GM21825 (cell line): ENCODE measurements around the gene ANKRD53.

Experiments
- ATAC-seq: cut with Tn5 transposase; IDR thresholded peaks from one replicate; pipeline ENCODE4 v1.9.1; 2021; ENCODE audit warnings: mild to moderate bottlenecking, moderate library complexity; ENCODE audit not compliant: unreplicated experiment

ANKRD53 gene

DNA sequence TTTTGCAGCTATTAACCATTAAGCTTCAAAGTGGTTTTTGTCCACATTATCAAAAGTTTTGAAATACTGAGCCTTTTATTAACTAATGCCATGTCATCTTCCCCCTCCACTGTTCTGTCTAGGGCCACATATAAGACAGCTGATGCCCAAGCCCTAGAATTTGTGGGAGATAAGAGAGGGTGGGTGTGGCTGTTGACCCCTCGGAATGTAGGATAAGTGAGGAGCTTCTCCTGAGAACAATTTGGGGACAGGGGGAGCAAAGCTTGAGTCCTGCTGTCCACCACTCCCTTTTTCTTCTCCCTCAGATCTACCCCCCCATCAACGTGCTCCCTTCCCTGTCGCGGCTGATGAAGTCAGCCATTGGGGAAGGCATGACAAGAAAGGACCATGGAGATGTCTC, 14.3 kb upstream of the ANKRD53 start:
- no peak for ATAC-seq

DNA sequence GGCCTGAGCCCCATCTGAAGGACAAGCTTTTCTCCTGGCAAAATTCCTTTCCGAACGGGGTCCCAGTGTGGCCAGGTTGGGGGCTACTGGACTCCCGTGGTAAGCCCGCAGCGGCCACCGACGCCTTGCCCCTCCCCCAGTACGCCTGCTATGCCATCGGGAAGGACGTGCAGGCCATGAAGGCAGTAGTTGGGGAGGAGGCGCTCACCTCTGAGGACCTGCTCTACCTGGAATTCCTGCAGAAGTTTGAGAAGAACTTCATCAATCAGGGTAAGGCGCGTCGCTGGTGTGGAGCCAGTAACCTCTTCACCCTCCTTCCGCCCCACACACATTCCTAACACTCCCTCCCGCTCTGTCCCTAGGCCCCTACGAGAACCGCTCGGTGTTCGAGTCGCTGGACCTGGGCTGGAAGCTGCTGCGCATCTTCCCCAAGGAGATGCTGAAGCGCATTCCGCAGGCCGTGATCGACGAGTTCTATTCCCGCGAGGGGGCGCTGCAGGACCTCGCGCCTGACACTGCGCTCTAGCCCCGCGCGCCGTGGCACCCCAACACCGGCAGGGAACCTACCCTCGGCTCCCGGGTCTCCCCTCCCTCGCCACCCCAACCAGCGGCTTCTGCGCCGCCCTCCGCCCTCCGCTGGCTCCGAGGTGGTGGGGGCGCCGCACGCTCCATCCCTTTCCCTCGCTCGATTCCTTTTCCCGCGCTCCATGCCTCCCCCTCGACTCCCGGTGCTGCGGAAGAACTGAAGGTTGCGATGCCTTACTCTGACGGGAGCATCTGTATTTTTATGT, 13.6 kb upstream of the ANKRD53 start:
- peak; percentile 82 for ATAC-seq

GRCh38 chr2:70965506-70965905, 12.9 kb upstream of the ANKRD53 start:
- no peak for ATAC-seq

DNA sequence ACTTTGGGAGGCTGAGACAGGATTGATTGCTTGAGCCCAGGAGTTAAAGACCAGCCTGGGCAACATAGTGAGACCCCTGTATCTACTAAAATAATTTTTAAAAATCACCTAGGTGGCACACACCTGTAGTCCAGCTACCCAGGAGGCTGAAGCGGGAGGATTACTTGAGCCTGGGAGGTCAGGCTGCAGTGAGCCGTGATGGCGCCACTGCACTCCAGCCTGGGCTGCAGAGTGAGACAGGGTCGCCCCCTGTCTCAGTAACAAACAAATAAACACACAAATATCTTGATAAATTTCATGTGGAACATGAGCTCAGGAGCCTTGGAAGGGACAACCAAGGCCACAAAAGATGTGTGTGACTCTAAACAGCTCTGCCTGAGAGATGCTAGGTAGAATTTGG, 11.7 kb upstream of the ANKRD53 start:
- ATAC-seq = no peak

DNA sequence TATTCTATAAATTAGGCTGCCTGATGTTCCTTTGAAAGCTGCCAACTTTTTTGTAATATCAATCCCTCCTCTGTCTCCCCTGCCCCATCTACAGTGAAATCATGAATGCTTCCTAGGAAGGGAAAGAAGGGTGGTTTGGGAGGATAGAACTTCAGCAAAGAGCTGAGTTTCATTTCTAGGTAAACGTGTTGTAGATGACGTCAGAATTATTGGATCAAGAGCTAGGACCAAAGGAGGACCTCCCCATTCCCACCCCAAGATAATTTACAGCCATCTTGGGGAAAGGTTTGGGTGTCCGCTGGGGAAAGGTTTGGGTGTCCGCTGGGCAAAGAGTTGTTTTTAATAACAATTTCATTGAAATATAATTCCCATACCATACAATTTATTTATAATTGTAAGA, 11.2 kb upstream of the ANKRD53 start:
- ATAC-seq = no peak

DNA sequence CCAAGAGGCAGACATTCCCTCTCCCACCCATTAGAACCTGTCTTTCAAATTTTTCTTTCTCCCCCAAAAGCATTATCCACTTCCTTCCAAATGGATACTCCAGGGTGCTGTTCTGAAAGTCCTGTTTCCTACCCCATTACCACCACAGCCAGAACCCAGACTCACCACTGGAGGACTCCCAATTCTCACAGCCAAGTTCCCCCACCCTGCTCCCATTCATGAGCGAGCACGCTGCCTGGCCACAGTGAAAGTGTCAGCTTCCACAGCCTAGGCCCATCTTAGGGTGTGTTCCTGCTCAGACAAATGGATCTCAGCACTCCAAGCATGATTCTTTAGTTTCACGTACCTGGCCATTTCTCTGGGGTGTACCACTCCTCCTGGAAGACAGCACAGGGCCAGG, 3.8 kb upstream of the ANKRD53 start:
- no peak for ATAC-seq

DNA sequence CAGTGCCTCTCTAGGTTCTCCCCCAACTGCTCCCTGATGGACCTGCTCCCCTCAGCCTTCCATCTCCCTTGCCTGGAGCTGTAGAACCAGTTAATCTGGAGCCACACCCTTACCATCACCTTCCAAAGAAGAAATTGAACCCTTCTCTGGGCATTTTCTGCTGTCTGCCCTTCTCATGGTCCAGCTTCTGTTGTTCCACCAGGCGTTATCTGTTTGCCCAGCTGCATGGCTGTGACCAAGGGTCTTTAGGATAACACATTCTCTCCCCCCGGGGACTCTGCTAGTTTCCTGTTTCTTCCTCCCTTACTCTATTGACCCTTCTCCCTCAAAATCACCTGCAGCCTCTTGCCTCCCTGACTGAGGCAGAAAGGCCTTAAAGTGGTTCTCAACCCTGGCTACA, 3.2 kb upstream of the ANKRD53 start:
- ATAC-seq = no peak

DNA sequence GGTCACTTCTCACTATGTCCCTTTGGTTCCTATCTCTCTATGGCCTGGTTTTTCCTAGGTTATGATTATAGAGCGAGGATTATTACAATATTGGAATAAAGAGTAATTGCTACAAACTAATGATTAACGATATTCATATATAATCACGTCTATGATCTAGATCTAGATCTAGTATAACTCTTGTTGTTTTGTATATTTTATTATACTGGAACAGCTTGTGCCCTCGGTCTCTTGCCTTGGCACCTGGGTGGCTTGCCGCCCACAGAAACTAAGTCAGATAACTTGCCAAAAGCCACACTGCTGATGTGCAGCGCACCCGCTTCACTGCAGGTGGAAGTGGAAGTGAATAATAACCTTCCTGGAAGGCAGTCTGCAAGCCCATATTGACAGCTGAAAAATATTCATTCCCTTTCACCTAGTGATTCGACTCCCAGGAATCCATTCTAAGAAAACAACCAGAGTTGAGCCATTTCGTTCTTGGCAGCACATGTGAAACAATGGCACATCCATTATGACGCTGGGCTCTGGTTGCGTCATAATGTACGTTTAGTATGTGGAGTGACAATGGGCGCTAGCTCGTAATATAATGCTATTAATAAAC, 725 bp upstream of the ANKRD53 start:
- ATAC-seq = no peak

- ATAC-seq = no peak
Measured at GRCh38 chr2:70979180-70979488, 704 bp downstream of the ANKRD53 start.

GRCh38 chr2:70979626-70980025, 1.2 kb downstream of the ANKRD53 start:
- no peak for ATAC-seq

- ATAC-seq = no peak
Measured at GRCh38 chr2:70981421-70981820, 3.0 kb downstream of the ANKRD53 start.

DNA sequence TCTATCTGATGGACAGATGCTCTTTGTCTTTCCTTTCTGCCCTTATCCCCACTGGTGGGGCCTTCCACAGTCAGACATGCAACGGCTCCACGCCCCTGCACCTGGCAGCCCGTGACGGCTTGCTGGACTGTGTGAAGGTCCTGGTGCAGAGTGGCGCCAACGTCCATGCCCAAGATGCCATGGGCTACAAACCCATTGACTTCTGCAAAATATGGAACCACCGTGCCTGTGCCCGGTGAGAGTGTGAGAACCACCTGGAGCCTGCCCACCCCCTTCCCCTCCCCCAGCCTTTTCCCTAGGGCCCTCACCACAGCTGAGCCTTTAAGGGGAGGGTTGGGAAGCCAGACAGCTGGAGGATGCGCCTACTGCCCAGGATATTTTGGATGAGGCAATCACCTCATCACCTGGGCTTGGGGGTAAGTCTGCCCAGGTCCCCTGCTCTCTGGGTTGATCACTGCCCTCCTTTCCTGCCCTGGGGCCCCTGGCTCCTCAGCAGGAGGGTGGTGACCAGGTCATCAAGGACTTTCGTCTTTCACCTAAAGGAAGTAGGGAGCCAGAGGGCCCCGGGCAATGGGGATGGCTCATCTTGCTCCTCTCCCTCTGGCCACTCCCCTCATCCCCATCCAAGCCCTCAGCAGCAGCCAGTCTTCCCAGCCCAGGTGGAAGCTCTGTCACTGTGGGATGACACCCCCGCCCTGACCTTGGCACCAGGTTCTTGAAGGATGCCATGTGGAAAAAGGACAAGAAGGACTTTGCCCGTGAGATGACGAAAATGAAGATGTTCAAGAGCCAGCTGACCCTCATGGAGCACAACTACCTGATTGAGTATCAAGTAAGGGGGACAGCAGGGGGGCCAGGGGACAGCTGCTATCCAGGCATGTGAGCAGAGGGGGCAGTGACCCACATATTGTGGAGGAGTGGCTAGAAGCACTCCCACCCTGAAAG, 3.7 kb downstream of the ANKRD53 start:
- ATAC-seq = no peak

DNA sequence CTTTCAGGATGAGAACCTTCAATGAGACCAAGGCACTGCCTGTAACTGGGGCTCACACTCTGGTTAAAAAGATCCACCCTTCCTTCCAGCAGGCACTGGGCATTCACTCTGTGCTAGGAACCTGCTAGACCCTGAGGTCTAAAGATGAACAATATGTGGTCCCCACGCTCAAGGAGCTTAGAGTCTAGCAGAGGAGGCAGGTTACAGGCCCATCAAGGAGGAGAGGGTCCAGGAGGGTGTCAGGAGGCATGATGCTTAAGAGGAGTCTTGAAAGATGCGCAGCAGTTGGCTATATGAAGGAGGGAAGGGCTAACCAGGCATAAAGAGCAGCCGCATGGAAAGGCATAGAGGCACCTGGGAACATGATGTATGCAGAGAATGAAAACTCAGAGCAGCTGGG, 4.5 kb downstream of the ANKRD53 start:
- no peak for ATAC-seq

GRCh38 chr2:70983506-70984227, 5.2 kb downstream of the ANKRD53 start:
- ATAC-seq = no peak

GRCh38 chr2:70984228-70984575, 5.8 kb downstream of the ANKRD53 start:
- ATAC-seq = no peak

DNA sequence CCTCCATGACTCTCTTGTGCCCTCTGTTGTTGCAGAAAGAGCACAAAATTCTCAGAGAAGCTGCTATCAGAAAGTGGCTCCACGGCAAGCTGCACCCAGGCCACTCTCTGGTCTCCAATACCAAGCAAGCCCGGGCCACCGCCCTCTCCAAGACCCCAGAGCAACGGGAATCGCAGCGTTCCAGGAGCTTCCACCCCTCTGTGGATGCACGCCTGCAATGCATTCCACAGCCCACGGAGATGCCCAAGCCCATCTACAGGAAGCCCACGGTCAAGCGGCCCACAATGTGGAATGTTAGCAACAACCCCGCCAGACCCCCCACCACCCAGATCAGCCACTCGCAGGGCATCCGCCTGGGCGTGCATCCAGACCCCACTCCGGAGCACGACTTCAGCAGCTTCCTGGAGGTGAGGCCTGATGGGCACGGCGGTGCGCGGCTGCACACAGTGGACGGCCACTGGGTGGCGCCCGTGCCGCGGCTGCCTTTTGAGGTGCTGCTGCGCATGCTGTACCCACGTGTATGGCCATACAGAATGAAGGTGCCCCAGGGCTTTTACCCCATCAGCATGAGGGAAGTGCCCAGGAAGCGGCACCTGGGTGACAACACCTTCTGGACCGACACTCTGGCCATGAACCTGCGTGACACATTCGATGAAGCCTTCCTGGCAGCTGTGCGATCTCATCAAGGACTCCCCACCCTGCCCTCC, 6.3 kb downstream of the ANKRD53 start:
- ATAC-seq = peak; percentile 85

DNA sequence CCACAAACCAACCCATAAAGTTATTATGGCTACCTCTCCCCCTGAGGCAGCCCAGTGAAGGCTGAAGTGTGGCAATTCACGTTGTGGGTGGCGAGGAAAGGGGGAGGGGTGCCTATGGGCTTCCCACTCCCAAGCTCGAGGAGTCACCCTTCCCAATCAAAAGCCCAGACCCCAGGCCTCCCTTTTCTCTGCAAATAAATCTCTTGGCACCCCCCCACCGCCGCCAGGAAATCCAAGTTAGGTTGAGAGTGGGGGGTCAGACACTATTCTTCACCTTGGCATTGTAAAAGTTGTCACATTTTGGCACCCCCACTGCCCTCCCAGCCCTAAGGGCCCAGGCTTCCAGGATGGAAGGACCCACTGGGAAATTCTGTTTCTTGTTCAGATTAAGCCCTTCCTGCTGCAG, 6.9 kb downstream of the ANKRD53 start:
- no peak for ATAC-seq

DNA sequence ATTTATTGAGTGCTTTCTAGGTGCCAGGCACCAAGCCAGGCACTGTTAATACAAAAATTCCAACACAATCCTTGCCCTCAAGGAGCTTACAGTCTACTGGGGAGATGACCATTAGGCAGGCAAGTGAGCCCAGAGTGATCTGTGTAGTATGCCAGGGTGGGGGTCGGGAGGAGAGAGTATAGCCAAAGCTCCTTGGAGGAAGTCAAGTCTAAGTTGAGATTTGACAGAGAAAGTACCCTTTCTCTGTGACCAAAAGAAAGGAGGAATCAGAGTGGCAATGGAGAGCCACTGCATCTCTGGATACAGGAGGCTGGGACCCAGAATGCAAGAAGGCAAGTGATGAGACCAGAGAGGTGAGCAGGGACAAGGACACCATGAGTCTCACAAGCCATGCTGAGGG, 7.5 kb downstream of the ANKRD53 start:
- no peak for ATAC-seq

GRCh38 chr2:70986499-70987189, 8.2 kb downstream of the ANKRD53 start:
- no peak for ATAC-seq

DNA sequence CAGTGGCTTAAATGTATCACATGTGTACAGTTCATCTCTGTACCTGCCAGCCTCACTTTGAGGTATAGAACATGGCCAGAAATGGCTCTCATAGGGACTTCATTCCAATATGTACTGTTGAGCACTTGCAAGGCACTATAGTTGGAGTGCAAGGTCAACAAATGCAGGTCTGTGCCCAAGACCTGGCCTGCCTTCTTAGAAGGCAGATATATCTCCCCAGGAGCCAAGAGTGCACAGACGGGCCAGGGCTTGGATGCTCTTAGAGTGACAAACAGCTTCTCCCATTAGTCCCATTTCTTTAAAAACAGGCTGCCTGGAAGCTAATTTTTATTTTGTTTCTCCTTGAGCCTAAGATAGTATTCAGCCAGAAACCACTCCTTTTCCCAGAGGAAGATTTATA, 9.0 kb downstream of the ANKRD53 start:
- ATAC-seq = no peak
